Purkinje cell (primary cell): ENCODE data around the gene FOXL2. TPM values are rescaled to one million over a fixed set of nuclear protein-coding genes. Genes with fewer than 3 reads are reported as not detected.

ENCODE experiments used
- polyA plus RNA-seq: library from polyadenylated mRNA; unstranded; fragments of >200 nt; fragmentation: Nextera tagmentation; gene quantifications from 2 replicates; pipeline ENCODE4 v1.2.1, GENCODE V29; 2014

The FOXL2 gene
- polyA plus RNA-seq: not detected in 2 replicates

DNA sequence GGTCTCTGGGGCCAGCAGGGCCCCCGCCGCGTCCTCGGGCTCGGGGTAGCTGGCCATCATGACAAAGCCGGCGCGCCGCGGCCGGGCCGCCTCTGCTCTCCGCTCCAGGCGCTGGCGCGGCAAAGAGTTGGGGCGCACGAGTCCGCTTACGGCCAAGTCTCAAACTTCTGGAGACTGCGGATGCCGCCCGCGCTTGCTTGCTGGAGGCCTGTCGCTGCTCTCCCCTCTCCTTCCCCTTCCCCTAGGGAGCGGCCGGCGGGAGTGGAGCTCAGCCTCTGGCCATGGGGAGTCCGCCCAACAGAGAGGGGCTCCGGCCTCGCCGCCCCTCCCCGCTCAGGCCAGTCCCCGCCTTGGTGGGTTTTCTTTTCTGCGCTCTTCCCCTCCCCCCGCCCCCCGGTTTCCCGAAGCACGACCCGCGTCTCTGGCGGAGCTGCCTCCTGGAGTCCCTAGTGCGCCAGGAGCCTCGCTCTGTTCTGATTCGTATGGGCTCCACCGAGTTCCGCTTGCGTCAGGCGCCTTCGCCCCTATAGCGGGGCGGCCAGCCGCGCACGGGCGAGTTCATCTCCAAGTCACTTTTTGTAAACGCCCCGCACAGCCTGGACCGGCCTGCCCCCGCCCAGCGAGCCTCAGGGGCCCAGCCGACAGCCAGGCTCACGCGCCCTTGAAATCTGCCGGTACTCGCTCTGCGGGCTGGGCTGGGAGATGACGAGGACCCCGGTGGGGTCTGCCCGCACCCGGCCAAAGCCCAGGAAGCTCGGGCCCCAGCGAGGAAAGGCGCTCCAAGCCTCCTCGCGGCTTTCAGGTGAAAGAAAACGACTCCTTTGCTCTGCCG, at the start of gene FOXL2, which contains the start of gene FOXL2NB:
Gene FOXL2 (minus strand): TSS at position 475 of the 832 bp plus-strand sequence. CDS start 415 bp downstream, at position 60.
Gene FOXL2NB (plus strand): TSS at position 555 of the 832 bp plus-strand sequence. CDS start 148 bp downstream, at position 703.

Other genes with a start within 250 kb of the FOXL2 start
- 41.4 and 46.9 TPM in 2 replicates for gene PIK3CB, start 112.2 kb downstream of the FOXL2 start, polyA plus RNA-seq
- gene FOXL2NB, start 80 bp upstream of the FOXL2 start, polyA plus RNA-seq: not detected in 2 replicates
- not detected in 2 replicates for gene PRR23A, start 59.1 kb upstream of the FOXL2 start, polyA plus RNA-seq
- not detected in 2 replicates for gene PRR23B, start 73.8 kb upstream of the FOXL2 start, polyA plus RNA-seq
- gene PRR23C, start 97.8 kb upstream of the FOXL2 start, polyA plus RNA-seq: not detected in 2 replicates